Astrocyte (in vitro differentiated cells and primary cell): ENCODE data around the gene MICAL2. TPM values are rescaled to one million over a fixed set of nuclear protein-coding genes. Genes with fewer than 3 reads are reported as not detected.
A peak's percentile ranks its signal among the peaks of the same experiment; 100 is the strongest.

Experiments
- DNase-seq: peaks from one replicate; pipeline ENCODE4 v3.0.0-alpha.2; 2010; ENCODE audit warnings: low read depth
- FAIRE-seq: peaks from 2 replicates; lab custom pipeline; 2011; peaks lifted over from hg19 to GRCh38; lab: Jason Lieb, UNC
- H2AFZ ChIP-seq: 2 replicates; pipeline ENCODE4 v1.6.0; 2012; ENCODE audit warnings: low read depth, low read length, inconsistent platforms
- H3K27ac ChIP-seq: 2 replicates; pipeline ENCODE4 v1.5.1; 2011; ENCODE audit warnings: low read depth, low read length, inconsistent platforms
- H3K27me3 ChIP-seq: 2 replicates; pipeline ENCODE4 v1.6.0; 2011; ENCODE audit warnings: low read length, inconsistent platforms; ENCODE audit not compliant: insufficient read depth
- H3K36me3 ChIP-seq: 2 replicates; pipeline ENCODE4 v1.5.1; 2011; ENCODE audit warnings: low read length, inconsistent platforms; ENCODE audit not compliant: insufficient read depth
- H3K4me1 ChIP-seq: 2 replicates; pipeline ENCODE4 v1.5.1; 2011; ENCODE audit warnings: low read length, inconsistent platforms; ENCODE audit not compliant: insufficient read depth
- H3K4me2 ChIP-seq: 2 replicates; pipeline ENCODE4 v1.6.0; 2012; ENCODE audit warnings: low read length, inconsistent platforms
- H3K4me3 ChIP-seq: 2 replicates; pipeline ENCODE4 v1.5.1; 2011; ENCODE audit warnings: low read depth, mild to moderate bottlenecking, low read length, inconsistent platforms; ENCODE audit not compliant: insufficient read depth
- H3K79me2 ChIP-seq: 2 replicates; pipeline ENCODE4 v1.6.0; 2012; ENCODE audit warnings: mild to moderate bottlenecking, low read length, inconsistent platforms; ENCODE audit not compliant: insufficient read depth
- H3K9ac ChIP-seq: 2 replicates; pipeline ENCODE4 v1.6.0; 2012; ENCODE audit warnings: mild to moderate bottlenecking, low read length, inconsistent platforms
- H3K9me3 ChIP-seq: 2 replicates; pipeline ENCODE4 v1.5.1; 2012; ENCODE audit warnings: low read depth, mild to moderate bottlenecking, low read length, inconsistent platforms; ENCODE audit not compliant: insufficient read depth
- H4K20me1 ChIP-seq: 2 replicates; pipeline ENCODE4 v1.6.0; 2012; ENCODE audit warnings: low read length, inconsistent platforms; ENCODE audit not compliant: insufficient read depth
- H3K27ac Mint-ChIP-seq: one replicate; pipeline ENCODE4 v1.8.0; 2021; ENCODE audit warnings: mild to moderate bottlenecking, mixed read lengths; ENCODE audit not compliant: unreplicated experiment
- H3K27me3 Mint-ChIP-seq: one replicate; pipeline ENCODE4 v1.8.0; 2021; ENCODE audit warnings: low read depth, mixed read lengths; ENCODE audit not compliant: unreplicated experiment
- H3K36me3 Mint-ChIP-seq: one replicate; pipeline ENCODE4 v1.8.0; 2021; ENCODE audit warnings: low read depth, mixed read lengths; ENCODE audit not compliant: unreplicated experiment
- H3K4me1 Mint-ChIP-seq: one replicate; pipeline ENCODE4 v1.8.0; 2021; ENCODE audit warnings: low read depth, mixed read lengths; ENCODE audit not compliant: unreplicated experiment
- H3K4me3 Mint-ChIP-seq: one replicate; pipeline ENCODE4 v1.8.0; 2021; ENCODE audit warnings: mild to moderate bottlenecking, moderate library complexity, mixed read lengths; ENCODE audit not compliant: unreplicated experiment
- H3K9me3 Mint-ChIP-seq: one replicate; pipeline ENCODE4 v1.8.0; 2021; ENCODE audit warnings: mild to moderate bottlenecking, mixed read lengths; ENCODE audit not compliant: unreplicated experiment
- CTCF ChIP-seq: IDR thresholded peaks from 2 replicates; pipeline ENCODE4 v1.5.1; 2011; ENCODE audit warnings: low read depth, mild to moderate bottlenecking, inconsistent platforms, low read length, moderate library complexity; ENCODE audit not compliant: insufficient read depth
- EZH2 ChIP-seq: IDR thresholded peaks from 2 replicates; pipeline ENCODE4 v1.6.1; 2012; ENCODE audit warnings: mild to moderate bottlenecking, low read length, inconsistent platforms; ENCODE audit not compliant: insufficient read depth
- total RNA-seq: library from RNA; stranded (reverse); gene quantifications from 2 replicates; pipeline ENCODE4 v1.2.1, GENCODE V29; 2021

MICAL2 gene
- total RNA-seq, 1 donor from 2014 or later, result 357 TPM

GRCh38 chr11:12077535-12078280 is 32.7 kb upstream of the MICAL2 start:
- no peaks in the 10 kb centered on the region for H4K20me1 ChIP-seq
- H3K4me3 ChIP-seq, result no peak overlapping the region
- peak overlapping the region; percentile 63 for H3K4me2 ChIP-seq
- peaks cover 16% of the 10 kb centered on the region for H3K9me3 Mint-ChIP-seq
- peaks cover 48% of the 10 kb centered on the region for H3K4me1 Mint-ChIP-seq
- DNase-seq (peak; percentile 67), FAIRE-seq (no peak)
- no peaks in the 10 kb centered on the region for H3K36me3 ChIP-seq
- H3K4me1 ChIP-seq, result peaks cover 45% of the 10 kb centered on the region
- peak overlapping the region; percentile 97 for H3K27ac Mint-ChIP-seq
- peak overlapping the region; percentile 40 for H3K4me3 Mint-ChIP-seq
- H3K27ac ChIP-seq, result peak overlapping the region; percentile 100
- no peak overlapping the region for H2AFZ ChIP-seq
- TF ChIP-seq EZH2 (no peak), CTCF (no peak)
- peak overlapping the region; percentile 89 for H3K9ac ChIP-seq
- no peaks in the 10 kb centered on the region for H3K79me2 ChIP-seq
- H3K27me3 Mint-ChIP-seq, result no peaks in the 10 kb centered on the region
- peaks cover 4% of the 10 kb centered on the region for H3K9me3 ChIP-seq
- H3K27me3 ChIP-seq, result no peaks in the 10 kb centered on the region
- peaks cover 4% of the 10 kb centered on the region for H3K36me3 Mint-ChIP-seq

GRCh38 chr11:12079726-12080556 is 30.4 kb upstream of the MICAL2 start:
- Mint-ChIP-seq H3K4me1 (peaks cover 54% of the 10 kb centered on the region), H3K27me3 (no peaks in the 10 kb centered on the region), H3K4me3 (no peak overlapping the region), H3K9me3 (peaks cover 7% of the 10 kb centered on the region), H3K27ac (peak overlapping the region; percentile 97), H3K36me3 (no peaks in the 10 kb centered on the region)
- Histone ChIP-seq H3K27me3 (no peaks in the 10 kb centered on the region), H3K27ac (peak overlapping the region; percentile 100), H3K9ac (peak overlapping the region; percentile 88), H3K9me3 (peaks cover 5% of the 10 kb centered on the region), H2AFZ (no peak overlapping the region), H3K4me1 (peaks cover 46% of the 10 kb centered on the region), H3K36me3 (no peaks in the 10 kb centered on the region), H4K20me1 (no peaks in the 10 kb centered on the region), H3K79me2 (no peaks in the 10 kb centered on the region), H3K4me2 (peak overlapping the region; percentile 44), H3K4me3 (no peak overlapping the region)
- FAIRE-seq (peak; percentile 98), DNase-seq (peak; percentile 99)
- TF ChIP-seq EZH2, result no peak
- no peak for TF ChIP-seq CTCF
